ENCODE measurements around the gene ABCC4. TPM values are rescaled to one million over a fixed set of nuclear protein-coding genes. Genes with fewer than 3 reads are reported as not detected.

Gene ABCC4
- total and polyA plus RNA-seq, 2 of the 13 experiments (the other 11 are each of a cell fraction or from before 2014, with no cell fraction given), result 4.2 to 11.3 TPM

GRCh38 chr13:95337597-95337996, 36.3 kb upstream of the ABCC4 start (continued):
- TF ChIP-seq ZFP90 (CRISPR knock-in tag; IDR thresholded peaks at IDR 0.05; ENCODE audit: borderline replicate concordance), result no peak

- POLR2A ChIA-PET, result no interaction called here
- Histone ChIP-seq H3K79me2 (ENCODE audit: insufficient read depth, low read length) (no peaks in the 10 kb centered on the region), H3K9ac (ENCODE audit: insufficient read depth, low read depth, low read length) (no peak overlapping the region), H3K36me3 (replicated peaks in 1 of 2; ENCODE audit: control insufficient read depth in 1 of 2, insufficient read depth in 2 of 2, low read length in 2 of 2) (no peaks in the 10 kb centered on the region), H3K27me3 (ENCODE audit: control insufficient read depth in 1 of 2, insufficient read depth in 2 of 2, low read length in 2 of 2) (no peaks in the 10 kb centered on the region), H4K20me1 (ENCODE audit: insufficient read depth, low read length) (no peaks in the 10 kb centered on the region), H2AFZ (ENCODE audit: low read length) (no peak overlapping the region), H3K4me2 (ENCODE audit: low read depth, low read length) (no peak overlapping the region), H3K4me3 (replicated peaks in 1 of 3; ENCODE audit: insufficient read depth in 1 of 3, low read depth in 2 of 3, low read length in 3 of 3) (no peak overlapping the region), H3K27ac (ENCODE audit: extremely low read length, insufficient read depth, low read length) (no peak overlapping the region), H3K9me3 (ENCODE audit: low read length) (no peaks in the 10 kb centered on the region), H3K4me1 (ENCODE audit: insufficient read depth, low read length) (no peaks in the 10 kb centered on the region)
- intact Hi-C loops (cut with micrococcal nuclease; ENCODE audit: unreplicated experiment), result no loop called here
- BruUV-seq (replicated peaks), result no TSS peak
- ATAC-seq (no peak), DNase-seq (ENCODE audit: low spot score) (no peak), FAIRE-seq (no peak)
- CTCF ChIA-PET (ENCODE audit: low intra/inter-chr PET ratio, low total read pairs), result no interaction called here
- in situ Hi-C loops (cut with HindIII; ENCODE audit: extremely low pct_ligation_motif_present, low pct_unique_long_range_greater_than_20kb), result no loop called here
- WGBS (ENCODE audit: low lambda C conversion rate), result 52% methylated on average over 5 of the region's 6 CpGs
- TF ChIP-seq FOXO1 (CRISPR knock-in tag; IDR thresholded peaks at IDR 0.05) (no peak), ZNF816 (CRISPR knock-in tag; IDR thresholded peaks at IDR 0.05; ENCODE audit: borderline replicate concordance) (no peak), ZNF354B (CRISPR knock-in tag; IDR thresholded peaks at IDR 0.05) (no peak)
Measured at GRCh38 chr13:95335667-95336066, 34.4 kb upstream of the ABCC4 start.

GRCh38 chr13:95328386-95328785, 27.1 kb upstream of the ABCC4 start:
- Histone ChIP-seq H3K36me3 (replicated peaks in 1 of 2; ENCODE audit: control insufficient read depth in 1 of 2, insufficient read depth in 2 of 2, low read length in 2 of 2) (no peaks in the 10 kb centered on the region), H3K4me3 (replicated peaks in 1 of 3; ENCODE audit: insufficient read depth in 1 of 3, low read depth in 2 of 3, low read length in 3 of 3) (no peak overlapping the region), H3K9me3 (ENCODE audit: low read length) (no peaks in the 10 kb centered on the region), H3K27me3 (ENCODE audit: control insufficient read depth in 1 of 2, insufficient read depth in 2 of 2, low read length in 2 of 2) (no peaks in the 10 kb centered on the region), H3K79me2 (ENCODE audit: insufficient read depth, low read length) (no peaks in the 10 kb centered on the region), H2AFZ (ENCODE audit: low read length) (no peak overlapping the region), H3K4me1 (ENCODE audit: insufficient read depth, low read length) (no peaks in the 10 kb centered on the region), H4K20me1 (ENCODE audit: insufficient read depth, low read length) (no peaks in the 10 kb centered on the region), H3K4me2 (ENCODE audit: low read depth, low read length) (no peak overlapping the region), H3K9ac (ENCODE audit: insufficient read depth, low read depth, low read length) (no peak overlapping the region), H3K27ac (ENCODE audit: extremely low read length, insufficient read depth, low read length) (no peak overlapping the region)
- POLR2A ChIA-PET, result no interaction called here
- 43% methylated on average over 3 of the region's 5 CpGs for WGBS (ENCODE audit: low lambda C conversion rate)
- CTCF ChIA-PET (ENCODE audit: low intra/inter-chr PET ratio, low total read pairs), result no interaction called here
- in situ Hi-C loops (cut with HindIII; ENCODE audit: extremely low pct_ligation_motif_present, low pct_unique_long_range_greater_than_20kb), result no loop called here
- ATAC-seq (no peak), DNase-seq (ENCODE audit: low spot score) (no peak), FAIRE-seq (no peak)
- no TSS peak for BruUV-seq (replicated peaks)
- intact Hi-C loops (cut with micrococcal nuclease; ENCODE audit: unreplicated experiment), result no loop called here
- TF ChIP-seq FIP1L1 (IDR thresholded peaks at IDR 0.05; ENCODE audit: borderline replicate concordance, insufficient read depth, low read depth, low read length) (no peak), ZSCAN31 (CRISPR knock-in tag; IDR thresholded peaks at IDR 0.05; ENCODE audit: low read depth) (no peak), SUZ12 (IDR thresholded peaks at IDR 0.05; ENCODE audit: low read depth, low read length) (no peak), USF2 (IDR thresholded peaks at IDR 0.05; ENCODE audit: low read depth, low read length) (no peak), USF2 (CRISPR knock-in tag; IDR thresholded peaks at IDR 0.05; ENCODE audit: borderline replicate concordance) (no peak), PRDM10 (CRISPR knock-in tag; IDR thresholded peaks at IDR 0.05; ENCODE audit: low read depth) (no peak), ZNF20 (CRISPR knock-in tag; IDR thresholded peaks at IDR 0.05) (no peak), BHLHE40 (IDR thresholded peaks at IDR 0.05; ENCODE audit: low read length) (no peak)

Measured in HepG2 (cell line).